Ramos (cell line): ENCODE data around the gene APOOL.
"Not testable (repeated sequence)": the region's sequence is repeated elsewhere in the genome, so short reads cannot be mapped to it uniquely, and the experiment has no call there.

Experiments used
- in situ Hi-C: fragments of 300-500 bp; cut with MboI; formaldehyde crosslinking; loops from one replicate; pipeline ENCODE4 v1.14.3; 2022; ENCODE audit warnings: low sequenced_read_pairs; ENCODE audit not compliant: unreplicated experiment

APOOL gene

GRCh38 chrX:85065512-85066198 is 62.0 kb downstream of the APOOL start:
- in situ Hi-C loops = no loop called here

GRCh38 chrX:85077247-85077646 is 73.6 kb downstream of the APOOL start:
- in situ Hi-C loops = not testable (repeated sequence)

GRCh38 chrX:85084770-85085393 is 81.2 kb downstream of the APOOL start:
- in situ Hi-C loops = no loop called here

GRCh38 chrX:85089321-85089840 is 85.7 kb downstream of the APOOL start:
- in situ Hi-C loops = no loop called here

GRCh38 chrX:85107407-85107806 is 103.7 kb downstream of the APOOL start:
- in situ Hi-C loops = loop anchor here (25.0 kb wide), 1 partner anchor 455 kb away; no protein-coding TSS in a partner anchor

DNA sequence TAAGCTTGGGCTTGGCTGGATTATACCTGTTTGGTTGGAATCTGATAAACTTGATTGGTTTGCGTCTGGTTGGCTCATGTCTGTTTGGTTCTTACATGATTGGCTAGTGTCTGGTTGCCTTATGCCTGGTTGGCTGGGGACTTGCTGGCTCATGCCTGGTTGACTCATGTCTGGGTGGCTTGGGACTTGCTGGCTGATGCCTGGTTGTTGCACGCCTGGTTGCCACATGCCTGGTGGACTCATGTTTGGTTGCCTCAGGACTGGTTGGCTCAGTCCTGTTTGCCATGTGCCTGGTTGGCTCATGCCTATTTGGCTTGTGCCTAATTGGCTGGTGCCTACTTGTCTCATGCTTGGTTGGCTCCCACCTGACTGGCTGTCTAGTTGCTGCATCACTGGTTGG is 104.5 kb downstream of the APOOL start:
- in situ Hi-C loops = loop anchor here (25.0 kb wide), 1 partner anchor 454 kb away; no protein-coding TSS in a partner anchor

GRCh38 chrX:85109235-85109634 is 105.6 kb downstream of the APOOL start:
- in situ Hi-C loops = loop anchor here (25.0 kb wide), 1 partner anchor 453 kb away; no protein-coding TSS in a partner anchor

DNA sequence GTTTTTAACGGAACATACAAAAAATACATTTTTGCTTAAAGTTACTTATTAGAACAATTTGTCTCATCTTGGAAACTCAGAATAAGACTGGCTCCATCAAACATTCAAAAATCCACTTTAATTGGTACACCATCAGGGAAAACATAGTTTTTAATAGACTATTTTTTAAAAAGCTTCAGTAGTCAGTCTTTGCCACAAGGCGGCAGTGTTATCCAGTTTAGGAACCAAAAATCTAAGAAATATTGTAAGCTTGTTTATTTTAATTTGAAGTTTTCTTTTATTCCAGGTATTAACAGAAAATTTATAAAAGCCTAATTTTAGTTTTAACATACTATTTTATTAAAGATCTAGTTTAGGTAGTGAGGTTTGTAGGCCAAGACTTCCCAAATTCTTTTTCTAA is 107.7 kb downstream of the APOOL start:
- in situ Hi-C loops = loop anchor here (25.0 kb wide), 1 partner anchor 451 kb away; no protein-coding TSS in a partner anchor

- in situ Hi-C loops = loop anchor here (25.0 kb wide), 1 partner anchor 450 kb away; no protein-coding TSS in a partner anchor
Measured at GRCh38 chrX:85112293-85112692, 108.6 kb downstream of the APOOL start.

DNA sequence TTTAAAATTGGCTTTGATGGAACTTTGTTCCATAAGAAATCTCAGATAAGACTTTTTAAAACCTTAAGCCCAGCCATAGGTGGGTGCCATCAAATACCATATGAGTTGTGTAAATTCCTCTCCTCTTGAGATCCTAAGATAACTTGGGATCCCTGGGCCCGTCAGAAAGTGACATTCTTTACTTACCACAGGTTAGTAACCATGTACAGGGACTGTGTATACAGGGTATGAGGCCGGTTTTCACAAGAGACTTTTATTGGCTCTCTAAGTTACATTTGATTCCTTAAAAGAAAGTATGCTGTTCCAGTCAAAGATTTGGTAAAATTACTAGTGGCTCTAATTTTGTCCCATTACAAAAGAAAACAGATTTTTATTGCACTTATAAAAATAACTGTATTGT is 110.1 kb downstream of the APOOL start:
- in situ Hi-C loops = loop anchor here (25.0 kb wide), 1 partner anchor 449 kb away; no protein-coding TSS in a partner anchor

GRCh38 chrX:85114171-85114570 is 110.5 kb downstream of the APOOL start:
- in situ Hi-C loops = loop anchor here (25.0 kb wide), 1 partner anchor 448 kb away; no protein-coding TSS in a partner anchor

GRCh38 chrX:85114776-85115175 is 111.1 kb downstream of the APOOL start:
- in situ Hi-C loops = loop anchor here (25.0 kb wide), 1 partner anchor 448 kb away; no protein-coding TSS in a partner anchor

DNA sequence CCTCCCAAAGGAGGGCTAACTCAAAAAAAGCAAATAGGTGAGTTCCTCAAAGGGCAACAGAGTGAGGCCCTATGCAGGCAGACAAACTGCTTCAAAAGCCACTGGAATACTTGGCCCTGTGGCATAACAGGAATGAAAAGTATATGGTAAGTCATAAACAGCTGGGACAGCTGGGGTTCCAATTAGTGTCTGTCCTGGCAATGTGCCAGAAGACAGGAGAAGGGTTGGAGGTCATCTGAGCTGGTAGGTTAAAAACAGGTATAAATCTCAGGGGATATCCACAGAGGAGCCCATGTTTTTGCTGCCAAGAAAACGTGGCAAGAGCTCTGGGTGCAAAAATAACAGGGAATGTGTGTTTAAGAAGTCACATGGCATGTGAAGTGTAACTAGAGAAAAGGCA is 111.6 kb downstream of the APOOL start:
- in situ Hi-C loops = loop anchor here (25.0 kb wide), 1 partner anchor 447 kb away; no protein-coding TSS in a partner anchor

- in situ Hi-C loops = no loop called here
Measured at GRCh38 chrX:85136409-85136808, 132.7 kb downstream of the APOOL start.

- in situ Hi-C loops = no loop called here
Measured at GRCh38 chrX:85139422-85139821, 135.7 kb downstream of the APOOL start.

DNA sequence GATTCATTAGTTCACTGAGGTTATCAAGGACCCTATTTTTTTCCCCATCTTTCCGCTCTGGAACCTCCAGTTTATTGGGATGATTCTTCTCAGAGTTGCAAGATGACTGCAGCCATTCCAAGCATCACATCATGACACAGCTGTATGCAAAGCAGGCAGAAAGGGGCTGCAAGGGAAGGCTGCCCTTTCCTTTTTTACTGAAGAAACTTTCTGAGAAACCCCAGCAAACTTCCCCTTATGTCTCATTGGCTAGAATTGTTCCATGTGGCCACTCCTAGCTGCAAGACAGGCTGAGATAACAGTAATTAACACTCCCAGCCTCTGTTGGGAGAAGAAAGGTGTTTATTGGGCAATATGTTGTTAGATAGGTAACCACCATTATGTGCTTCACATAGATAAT is 137.3 kb downstream of the APOOL start:
- in situ Hi-C loops = no loop called here
